GM19452 (cell line): ENCODE results near the gene HAPSTR1.
"Not testable (repeated sequence)": the region's sequence is repeated elsewhere in the genome, so short reads cannot be mapped to it uniquely, and the experiment has no call there.

Experiments used
- ATAC-seq: cut with Tn5 transposase; IDR thresholded peaks from one replicate; pipeline ENCODE4 v1.9.1; 2021; ENCODE audit not compliant: unreplicated experiment

The HAPSTR1 gene

DNA sequence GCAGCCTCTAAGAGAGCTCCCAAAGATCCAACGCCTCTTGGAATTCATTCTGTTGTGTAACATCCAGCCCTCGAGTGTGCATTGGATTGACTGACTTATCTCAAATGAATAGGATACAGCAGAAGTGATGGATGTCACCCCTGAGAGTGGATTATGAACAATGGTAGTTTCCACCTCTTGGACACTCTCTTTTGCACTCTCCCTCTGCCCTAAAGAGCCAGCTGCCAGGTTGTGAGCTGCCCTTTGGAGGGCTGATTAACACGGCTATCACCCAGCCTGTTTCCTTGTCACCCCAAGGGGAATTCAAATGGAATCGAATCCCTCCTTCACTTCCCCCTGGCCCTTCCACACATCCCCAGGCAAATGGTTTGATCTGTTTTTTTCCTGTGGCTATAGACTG, 21.2 kb upstream of the HAPSTR1 start:
- no peak for ATAC-seq

DNA sequence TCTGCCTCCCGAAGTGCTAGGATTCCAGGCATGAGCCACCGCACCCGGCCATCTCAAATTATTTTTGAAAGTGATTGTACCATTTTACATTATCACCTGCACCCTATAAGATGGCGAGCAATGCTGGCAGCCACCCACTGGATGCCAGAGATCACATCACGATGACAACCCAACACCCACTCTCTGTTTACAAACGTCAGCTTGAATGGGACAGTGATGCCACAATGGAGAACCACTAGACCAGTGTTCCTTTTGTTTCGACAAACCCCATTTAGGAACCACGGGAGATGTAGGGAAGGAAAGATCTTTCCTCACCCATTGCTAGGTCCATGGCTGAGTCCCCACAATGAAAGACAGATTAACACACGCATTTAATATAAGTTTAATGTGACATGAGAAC, 20.1 kb upstream of the HAPSTR1 start:
- ATAC-seq, result no peak

DNA sequence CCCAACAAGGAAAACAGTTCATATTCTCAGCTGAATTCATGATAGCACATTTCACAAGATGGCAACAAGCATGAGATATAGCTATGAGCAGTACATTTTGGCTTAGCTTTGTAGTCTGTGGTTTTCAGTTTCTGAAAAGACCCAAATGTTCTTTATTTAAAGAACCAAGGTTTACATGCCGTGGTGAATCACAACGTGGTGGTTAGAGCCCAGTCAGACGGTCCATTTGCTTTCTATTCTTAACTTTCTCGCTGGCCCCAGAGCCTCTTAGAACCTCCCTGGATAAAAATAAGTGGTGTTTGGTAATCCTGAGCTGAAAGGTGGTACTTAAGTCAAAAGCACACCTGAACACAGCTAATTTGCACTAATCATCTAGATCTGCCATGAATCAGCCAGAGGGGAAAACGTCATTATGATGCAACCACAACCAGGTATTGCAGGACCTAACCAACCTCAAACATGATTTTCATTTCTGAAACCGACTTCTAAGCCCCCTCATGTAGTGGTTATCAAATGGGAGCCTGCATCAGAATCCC, 18.6 kb upstream of the HAPSTR1 start:
- ATAC-seq, result peak; percentile 57

DNA sequence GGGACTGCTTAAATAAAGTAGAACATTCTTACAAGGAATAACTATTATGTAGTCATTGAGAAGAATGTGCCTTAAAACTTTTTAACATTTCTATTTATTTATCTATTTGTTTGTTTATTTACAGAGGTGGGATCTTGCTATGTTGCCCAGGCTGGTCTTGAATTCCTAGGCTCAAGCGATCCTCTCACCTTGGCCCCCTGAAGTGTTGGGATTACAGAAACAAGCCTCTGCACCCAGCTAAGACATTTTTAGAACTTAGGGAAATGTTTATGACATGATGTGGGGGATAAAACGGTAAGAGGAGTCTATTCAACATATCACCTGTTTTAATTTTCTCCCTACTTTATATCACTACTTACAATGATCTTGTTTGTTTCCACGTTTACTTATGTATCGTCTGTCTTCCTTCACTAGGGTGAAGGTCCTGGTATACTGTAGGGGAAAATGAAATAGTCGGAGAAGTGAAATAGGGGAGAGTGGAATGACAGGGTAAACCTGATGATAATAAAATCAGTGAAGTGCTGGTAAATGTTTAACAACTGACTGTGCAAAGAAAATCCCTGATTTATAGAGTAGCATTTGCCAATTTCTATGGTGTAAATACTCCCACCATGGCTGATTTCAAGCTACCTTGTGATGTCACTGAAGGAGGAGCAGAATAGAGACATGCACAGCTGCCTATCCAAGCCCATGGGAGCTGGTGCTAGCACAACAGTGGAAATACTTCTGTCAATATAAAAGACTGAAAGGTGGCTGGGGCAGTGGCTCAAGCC, 16.0 kb upstream of the HAPSTR1 start:
- no peak for ATAC-seq

DNA sequence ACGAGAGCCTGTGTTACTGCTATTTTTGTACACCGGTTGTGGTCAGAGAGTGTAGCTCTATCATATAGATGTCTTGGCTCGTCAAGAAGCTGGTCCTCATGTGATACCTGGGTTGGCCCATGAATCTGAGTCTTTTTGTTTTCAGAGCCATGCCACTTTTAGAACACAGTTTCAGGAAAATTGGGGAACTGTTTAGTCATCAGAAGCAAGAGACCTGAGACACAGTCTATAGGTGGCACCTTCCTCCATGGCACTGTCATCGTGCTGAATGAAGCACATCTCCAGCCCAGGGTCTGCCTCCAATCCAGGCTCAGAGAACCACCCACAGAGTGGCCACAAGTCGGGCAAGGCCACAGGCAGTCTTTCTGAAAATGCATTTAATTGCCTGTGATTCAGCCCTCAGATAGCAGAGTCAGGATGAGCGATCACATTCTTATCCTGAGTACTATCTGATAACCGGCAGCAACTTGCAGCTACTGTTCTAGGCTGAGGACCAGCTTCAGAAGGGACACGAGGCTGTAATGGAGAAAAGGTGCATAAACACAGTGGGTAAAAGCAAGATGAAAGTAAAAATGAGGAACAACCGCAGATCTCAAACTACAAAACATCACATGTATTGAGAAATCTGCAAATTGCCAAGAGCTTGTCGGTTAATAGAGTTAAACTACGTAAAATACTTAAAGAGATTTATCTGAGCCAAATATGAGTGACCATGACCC, 14.2 kb upstream of the HAPSTR1 start:
- no peak for ATAC-seq

DNA sequence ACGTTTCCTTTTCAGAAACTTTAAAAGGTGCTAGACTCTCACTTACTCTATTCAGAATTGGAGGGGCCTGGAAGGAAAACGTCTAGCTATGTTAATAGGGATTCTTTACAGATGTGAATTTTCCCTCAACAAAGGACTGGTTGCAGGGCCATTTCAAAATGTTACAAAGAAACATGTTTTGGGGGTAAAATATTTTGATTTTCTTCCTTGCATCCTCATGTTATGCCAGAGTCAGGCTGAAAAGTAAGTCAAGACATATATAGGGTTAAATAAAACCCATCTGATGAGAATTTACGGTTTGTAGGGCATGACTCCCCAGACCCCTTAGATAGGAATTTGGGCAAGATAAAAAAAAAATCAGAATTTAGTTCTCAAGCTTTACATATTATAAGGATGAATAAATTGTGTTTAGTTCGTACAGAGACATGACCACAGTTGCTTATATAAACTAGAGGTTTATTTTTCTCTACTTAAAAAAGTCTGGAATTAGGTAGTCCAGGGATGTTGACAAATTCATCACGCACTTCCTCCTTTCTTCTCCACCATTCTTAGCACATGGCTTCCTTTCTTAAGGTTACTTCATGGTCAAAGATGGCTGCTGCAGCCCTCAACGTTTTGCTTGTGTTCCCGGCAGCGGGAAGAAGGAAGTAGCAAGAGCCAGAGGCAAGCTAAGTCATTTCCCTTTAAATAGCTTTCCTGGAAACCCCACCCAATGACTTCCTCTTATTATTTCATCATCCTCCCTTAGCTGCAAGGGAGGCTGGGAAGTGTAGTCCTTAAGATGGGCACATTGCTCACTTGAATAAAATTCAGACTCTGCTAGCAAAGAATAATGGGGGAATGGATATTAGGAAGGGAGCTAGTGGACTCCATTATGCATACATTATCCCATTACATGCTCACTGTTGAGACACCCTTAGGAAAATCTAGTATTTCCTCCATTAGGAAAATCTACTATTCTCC, 12.7 kb upstream of the HAPSTR1 start:
- ATAC-seq, result peak; percentile 69

DNA sequence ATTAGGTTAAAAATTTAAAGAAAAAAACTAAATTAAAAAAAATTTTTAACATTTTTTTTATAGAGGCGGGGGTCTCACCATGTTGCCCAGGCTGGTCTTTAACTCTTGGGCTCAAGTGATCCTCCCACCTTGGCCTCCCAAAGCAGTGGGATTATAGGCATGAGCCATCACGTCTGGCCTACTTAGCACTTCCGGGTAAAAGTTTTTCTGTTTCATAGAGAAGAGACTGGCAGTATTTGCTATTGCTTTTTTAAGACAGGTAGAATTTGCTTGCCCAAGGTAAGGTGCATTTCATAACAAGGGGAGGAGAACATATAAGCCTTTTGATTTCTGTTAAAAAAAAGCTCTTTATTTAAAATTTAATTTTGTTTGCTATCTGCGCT, 12.0 kb upstream of the HAPSTR1 start:
- no peak for ATAC-seq

DNA sequence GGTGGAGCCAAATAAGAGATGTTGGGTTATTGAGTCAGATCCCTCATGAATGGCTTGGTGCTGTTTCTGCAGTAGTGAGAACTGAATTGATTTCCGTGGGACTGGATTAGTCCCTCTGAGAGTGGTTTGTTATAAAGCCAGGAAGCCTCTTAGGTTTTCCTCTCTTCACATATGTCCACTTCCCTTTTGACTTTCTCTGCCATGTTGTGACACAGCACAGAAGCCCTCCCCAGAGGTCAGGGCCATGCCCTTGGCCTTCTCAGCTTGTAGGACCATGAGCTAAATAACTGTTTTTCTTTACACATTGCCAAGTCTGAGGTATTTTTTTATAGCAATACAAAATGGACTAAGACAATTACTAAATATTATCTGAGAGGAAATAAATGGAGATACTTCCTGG, 10.3 kb upstream of the HAPSTR1 start:
- no peak for ATAC-seq

DNA sequence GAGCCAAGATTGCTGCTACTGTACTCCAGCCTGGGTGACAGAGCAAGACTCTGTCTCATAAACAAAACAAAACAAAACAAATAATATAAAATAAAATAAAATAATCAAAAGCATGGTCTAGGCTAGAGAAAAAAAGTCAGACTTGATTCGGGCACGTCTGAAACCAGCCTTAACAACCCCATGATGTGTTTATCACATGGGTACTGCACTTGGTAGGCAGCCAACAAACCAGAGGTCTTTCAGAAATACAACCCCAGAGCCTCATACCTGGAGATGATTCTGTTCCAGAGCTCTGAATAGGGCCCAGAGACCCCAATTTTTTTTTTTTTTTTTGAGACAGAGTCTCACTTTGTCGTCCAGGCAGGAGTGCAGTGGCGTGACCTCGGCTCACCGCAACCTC, 9.6 kb upstream of the HAPSTR1 start:
- no peak for ATAC-seq

DNA sequence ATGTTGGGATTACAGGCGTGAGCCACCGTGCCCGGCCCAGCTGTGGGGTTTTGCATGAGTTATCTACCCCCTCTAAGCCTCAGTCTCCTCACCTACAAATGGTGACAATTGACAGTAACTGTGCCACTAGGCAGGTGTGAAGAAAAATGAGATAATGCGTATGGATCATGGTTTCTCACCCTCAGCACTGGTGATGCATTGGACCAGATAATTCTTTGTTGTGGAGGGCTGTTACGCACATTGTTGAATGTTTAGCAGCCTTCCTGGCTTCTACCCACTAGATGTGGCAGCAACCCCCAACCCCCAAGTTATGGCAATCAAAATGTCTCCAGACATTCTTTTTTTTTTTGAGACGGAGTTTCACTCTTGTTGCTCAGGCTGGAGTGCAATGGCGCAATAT, 9.0 kb upstream of the HAPSTR1 start:
- ATAC-seq, result no peak

DNA sequence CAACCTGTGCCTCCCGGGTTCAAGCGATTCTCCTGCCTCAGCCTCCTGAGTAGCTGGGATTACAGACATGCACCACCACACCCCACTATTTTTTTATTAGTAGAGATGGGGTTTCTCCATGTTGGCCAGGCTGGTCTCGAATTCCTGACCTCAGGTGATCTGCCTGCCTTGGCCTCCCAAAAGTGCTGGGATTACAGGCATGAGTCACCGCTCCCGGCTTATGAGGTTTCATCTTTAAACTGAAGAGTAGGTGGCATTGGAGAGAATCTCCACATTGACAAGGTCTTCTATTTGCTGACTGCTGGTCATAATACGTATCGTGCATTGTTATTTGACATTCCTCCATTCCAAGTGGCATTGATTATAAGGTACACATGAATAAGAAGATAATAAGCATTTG, 3.7 kb upstream of the HAPSTR1 start:
- ATAC-seq, result not testable (repeated sequence)

DNA sequence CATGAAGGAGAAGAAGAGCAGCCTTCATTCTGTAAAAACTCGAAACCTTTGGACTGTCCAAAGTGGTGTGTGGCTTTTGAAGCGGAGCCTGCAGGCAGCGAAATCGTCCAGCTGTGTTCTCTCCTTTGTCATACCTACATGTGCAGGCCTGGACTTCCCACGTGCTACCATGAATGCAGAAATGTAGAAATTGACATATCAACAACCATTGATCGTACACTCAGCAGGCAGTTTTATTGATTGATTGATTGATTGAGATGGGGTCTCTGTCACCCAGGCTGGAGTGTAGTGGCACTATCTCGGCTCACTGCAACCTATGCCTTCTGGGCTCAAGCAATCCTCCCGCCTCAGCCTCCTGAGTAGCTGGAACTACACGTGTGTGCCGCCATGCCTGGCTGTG, 2.6 kb upstream of the HAPSTR1 start:
- ATAC-seq, result no peak

DNA sequence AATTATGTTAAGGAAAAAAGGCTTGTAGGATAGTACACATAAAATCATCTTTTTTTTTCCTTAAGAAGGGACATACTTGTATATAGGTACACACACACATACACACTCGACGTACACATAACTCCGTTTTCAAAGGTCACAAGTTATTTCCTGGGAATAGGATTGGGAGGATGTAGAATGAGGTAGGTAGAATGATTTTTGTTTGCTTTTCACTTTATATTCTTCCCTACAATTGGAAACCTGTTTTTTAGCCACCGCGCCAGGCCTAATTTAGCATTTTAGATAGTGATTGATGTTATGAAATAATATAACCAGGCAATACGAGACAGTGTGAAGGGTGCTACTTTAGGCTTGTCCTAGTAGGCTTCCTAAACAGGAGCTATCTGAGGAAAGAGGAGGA, 1.8 kb upstream of the HAPSTR1 start:
- no peak for ATAC-seq

DNA sequence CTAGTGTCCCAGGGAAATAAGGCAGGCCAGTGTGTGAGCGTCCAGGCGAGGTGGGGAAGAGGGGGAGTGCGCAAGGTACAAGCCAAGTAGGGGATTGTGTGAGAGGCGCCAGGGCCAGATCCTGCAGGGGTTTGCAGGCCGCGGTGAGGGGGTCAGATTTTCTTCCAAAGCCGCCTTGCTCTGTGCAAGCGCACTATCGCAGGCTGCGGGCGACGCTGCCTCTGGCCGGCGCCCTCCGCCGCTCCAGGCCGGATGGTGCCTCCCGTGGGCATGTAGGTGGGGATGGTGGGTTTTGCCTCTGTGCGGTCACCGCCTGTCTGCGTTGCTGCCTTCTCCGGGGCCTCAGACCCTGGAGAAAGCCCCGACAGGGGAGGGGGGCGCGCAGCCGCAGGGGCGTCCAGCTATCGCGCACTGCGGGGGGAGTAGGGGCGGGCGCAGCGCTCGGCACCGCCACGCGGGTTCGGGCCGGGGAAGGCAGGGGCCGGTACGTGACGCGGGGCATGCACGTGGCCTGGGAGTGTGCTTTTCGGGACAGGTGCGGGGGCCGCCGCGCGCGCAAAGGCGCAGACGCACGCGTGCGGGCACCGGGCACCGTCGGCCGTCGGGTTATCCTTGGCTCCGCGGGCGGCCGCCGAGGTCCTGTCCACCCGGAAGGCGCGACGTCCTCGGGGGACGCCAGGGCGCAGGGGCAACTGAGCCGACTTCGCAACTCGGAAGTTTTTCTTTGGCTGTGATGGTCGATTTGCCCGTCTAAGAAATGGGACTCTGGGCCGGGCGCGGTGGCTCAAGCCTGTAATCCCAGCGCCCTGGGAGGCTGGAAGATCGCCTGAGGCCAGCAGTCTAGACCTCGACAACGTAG, 1.1 kb upstream of the HAPSTR1 start:
- peak; percentile 2 for ATAC-seq

DNA sequence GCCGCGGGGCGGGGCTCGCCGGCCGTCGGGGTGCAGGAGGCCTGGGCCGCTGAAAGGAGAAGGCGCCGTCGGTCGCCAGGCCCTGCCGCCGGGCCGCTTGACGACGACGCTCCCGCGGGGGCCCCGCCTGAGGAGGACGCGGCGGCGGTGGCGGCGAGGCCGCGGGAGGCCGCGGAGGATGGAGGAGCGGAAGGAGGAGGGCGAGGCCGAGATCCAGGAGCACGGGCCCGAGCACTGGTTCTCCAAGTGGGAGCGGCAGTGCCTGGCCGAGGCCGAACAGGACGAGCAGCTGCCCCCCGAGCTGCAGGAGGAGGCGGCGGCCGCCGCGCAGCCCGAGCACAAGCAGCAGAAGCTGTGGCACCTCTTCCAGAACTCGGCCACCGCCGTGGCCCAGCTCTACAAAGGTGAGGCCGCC, 430 bp downstream of the HAPSTR1 start:
- peak; percentile 17 for ATAC-seq

DNA sequence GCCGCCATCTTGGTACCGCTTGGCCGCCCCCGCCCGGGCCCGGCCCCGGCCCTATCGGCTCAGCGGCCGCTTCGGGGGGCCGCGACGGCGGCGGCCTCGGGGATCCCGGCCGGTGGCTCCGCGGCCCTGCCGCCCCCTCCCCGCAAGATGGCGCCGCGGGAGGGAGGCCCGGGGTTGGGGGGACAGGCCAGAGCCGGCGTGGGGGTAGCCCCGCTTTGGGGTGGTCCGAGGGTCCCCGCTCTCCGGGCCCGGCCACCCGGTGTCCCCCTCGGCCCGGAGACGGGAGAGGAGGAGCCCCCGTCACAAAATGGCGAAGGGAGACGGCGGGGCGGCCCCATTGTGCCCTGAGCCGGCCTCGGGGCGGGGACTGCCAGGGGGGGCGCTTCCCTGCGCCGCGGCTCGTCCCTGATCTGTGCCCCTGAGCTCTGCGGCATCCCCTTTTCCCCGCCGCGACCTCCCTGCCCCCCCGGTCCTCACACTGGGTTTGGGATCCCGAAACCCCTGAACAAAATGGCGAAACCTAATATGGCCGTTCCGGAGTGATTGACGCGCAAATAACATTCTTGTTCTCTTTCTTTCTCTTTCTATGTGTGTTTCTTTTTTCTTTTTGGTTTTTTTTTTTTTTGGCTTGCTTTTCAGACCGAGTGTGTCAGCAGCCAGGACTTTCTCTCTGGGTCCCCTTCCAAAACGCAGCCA, 986 bp downstream of the HAPSTR1 start:
- ATAC-seq, result peak; percentile 8

DNA sequence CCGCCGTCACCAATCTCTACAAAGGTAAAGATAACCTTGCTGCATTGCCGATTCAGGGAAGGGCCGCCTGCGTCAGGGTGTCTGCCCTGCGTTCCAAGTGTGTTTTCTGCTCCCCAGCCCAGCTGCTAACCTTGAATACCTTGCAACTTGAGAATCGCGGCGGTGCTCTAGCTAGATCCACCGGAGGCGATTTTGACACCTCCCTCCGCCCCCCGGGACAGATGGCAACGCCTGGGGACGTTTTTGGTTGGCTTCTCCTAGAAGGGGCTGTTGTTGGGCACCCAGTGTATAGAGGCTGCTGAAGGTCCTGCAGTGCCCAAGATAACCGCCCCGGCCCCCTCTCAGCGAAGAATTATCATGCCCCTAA, 1.5 kb downstream of the HAPSTR1 start:
- no peak for ATAC-seq

DNA sequence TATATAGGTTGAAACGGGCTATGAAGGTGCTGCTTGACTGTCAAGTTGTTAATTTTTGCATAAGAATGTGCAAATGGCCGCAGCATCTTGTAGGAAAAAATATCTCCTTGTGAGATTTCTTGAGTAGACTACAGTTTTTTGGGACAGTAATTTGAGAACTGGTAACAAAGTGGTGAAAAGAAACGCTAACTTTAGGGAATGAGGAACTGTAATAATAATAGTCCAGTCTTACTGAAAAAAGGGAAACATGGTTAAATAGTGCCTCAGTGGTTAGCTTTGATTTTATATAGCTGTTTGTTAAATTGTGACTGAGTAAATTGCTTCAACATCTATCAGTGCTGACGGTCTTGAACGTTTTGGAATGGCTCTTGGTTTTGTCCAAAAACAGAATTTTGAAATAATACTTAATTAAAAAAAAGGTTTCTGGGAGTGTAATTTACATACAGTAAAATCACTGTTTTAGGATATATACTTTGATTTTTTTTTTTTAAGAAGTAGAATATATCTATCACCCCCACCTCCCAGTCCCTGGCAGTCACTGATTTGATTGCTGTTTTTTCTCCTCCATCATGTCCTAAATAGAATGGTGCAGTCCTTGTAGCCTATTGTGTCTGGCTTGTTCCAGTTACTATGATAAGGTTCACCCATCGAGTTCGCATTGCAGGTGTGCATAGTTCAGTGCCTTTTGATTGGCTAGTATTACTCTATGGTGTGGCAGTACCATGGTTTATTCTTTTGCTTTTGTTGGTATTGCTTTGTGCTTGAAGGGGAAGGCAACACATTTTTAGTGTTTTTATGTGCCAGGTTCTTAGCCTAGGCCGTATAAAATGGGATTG, 2.8 kb downstream of the HAPSTR1 start:
- ATAC-seq, result no peak

DNA sequence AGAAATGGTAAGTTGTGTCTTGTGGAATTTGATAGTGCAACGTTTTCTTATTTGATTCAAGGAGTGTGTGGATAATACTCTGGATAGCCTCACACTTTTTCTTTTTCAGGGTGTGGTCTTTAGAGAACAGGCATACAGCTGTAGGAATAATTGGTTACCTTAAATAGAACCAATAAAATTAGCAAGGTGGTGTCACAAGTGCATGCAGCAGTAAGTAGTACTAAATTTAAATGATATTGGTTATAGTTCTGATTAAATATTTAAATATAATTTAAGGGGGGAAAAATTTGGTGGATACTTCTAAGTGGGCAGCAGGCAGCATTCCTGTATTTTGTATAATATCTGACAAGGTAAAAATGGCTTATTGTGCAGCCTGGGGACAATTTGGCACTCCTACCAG, 3.7 kb downstream of the HAPSTR1 start:
- no peak for ATAC-seq
